ENCODE measurements around the gene RPTOR. TPM values are rescaled to one million over a fixed set of nuclear protein-coding genes. Genes with fewer than 3 reads are reported as not detected.
A peak's percentile ranks its signal among the peaks of the same experiment; 100 is the strongest.
"Not testable (repeated sequence)": the region's sequence is repeated elsewhere in the genome, so short reads cannot be mapped to it uniquely, and the experiment has no call there.

The RPTOR gene
- total RNA-seq, 1 donor from 2014 or later = 32.0 TPM

DNA sequence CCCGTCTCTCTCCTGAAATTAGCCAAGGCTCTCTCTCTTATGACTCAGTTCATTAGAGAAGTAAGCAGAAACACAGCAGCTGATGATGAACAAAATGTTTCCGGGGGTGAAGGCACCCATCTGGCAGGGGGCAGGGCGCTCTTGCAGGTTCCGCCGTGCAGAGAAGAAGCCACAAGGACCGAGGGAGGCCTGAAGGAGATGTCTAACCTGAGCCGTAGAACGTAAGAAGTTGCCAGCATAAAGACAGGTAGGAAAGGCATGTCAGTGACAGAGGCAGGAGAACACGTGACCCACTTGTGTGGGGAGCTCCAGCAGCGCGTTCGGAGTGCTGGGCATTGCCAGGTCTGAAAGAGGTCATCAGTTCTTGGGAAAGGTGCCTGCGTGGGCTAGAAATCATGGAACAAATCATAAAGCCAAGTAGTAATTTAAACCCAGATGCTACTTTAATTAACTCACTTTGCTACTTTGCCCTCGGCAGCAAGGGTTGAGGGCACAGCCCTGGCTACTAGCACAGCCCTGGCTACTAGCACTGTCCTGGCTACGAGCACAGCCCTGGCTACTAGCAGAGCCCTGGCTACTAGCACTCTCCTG is 198.6 kb downstream of the RPTOR start:
- Histone ChIP-seq H3K27ac (ENCODE audit: low read depth, low read length) (no peak overlapping the region), H4K20me1 (ENCODE audit: insufficient read depth, low read length) (peaks cover 5% of the 10 kb centered on the region), H3K4me2 (ENCODE audit: low read length) (no peak overlapping the region), H3K4me1 (ENCODE audit: insufficient read depth, low read length) (peaks cover 2% of the 10 kb centered on the region), H3K4me3 (ENCODE audit: insufficient read depth, low read depth, low read length) (no peak overlapping the region), H3K9ac (ENCODE audit: low read length) (no peak overlapping the region), H2AFZ (ENCODE audit: low read depth, low read length) (no peak overlapping the region), H3K79me2 (ENCODE audit: insufficient read depth, low read length) (no peaks in the 10 kb centered on the region), H3K36me3 (ENCODE audit: insufficient read depth, low read length) (no peaks in the 10 kb centered on the region), H3K9me3 (ENCODE audit: insufficient read depth, low read depth, low read length) (peaks cover 4% of the 10 kb centered on the region), H3K27me3 (ENCODE audit: insufficient read depth, low read length) (no peaks in the 10 kb centered on the region)
- DNase-seq (ENCODE audit: low read depth) = peak; percentile 32
- H3K4me3 Mint-ChIP-seq (ENCODE audit: unreplicated experiment) = no peak overlapping the region
- TF ChIP-seq EZH2 (IDR thresholded peaks at IDR 0.05; ENCODE audit: insufficient read depth, low read length) = no peak
- no peak for TF ChIP-seq CTCF (IDR thresholded peaks at IDR 0.05; ENCODE audit: insufficient read depth, low read depth, low read length)
- peaks cover 28% of the 10 kb centered on the region for H3K36me3 Mint-ChIP-seq (ENCODE audit: low read depth, unreplicated experiment)
- H3K27ac Mint-ChIP-seq (ENCODE audit: unreplicated experiment) = no peak overlapping the region
- H3K27me3 Mint-ChIP-seq (ENCODE audit: low read depth, unreplicated experiment) = no peaks in the 10 kb centered on the region
- H3K4me1 Mint-ChIP-seq (ENCODE audit: low read depth, unreplicated experiment) = peaks cover 8% of the 10 kb centered on the region
- peaks cover 9% of the 10 kb centered on the region for H3K9me3 Mint-ChIP-seq (ENCODE audit: unreplicated experiment)
- no peak for FAIRE-seq

- not testable (repeated sequence) for H3K9me3 Mint-ChIP-seq (ENCODE audit: unreplicated experiment); H3K4me2 ChIP-seq (ENCODE audit: low read length); H3K9me3 ChIP-seq (ENCODE audit: insufficient read depth, low read depth, low read length); H3K79me2 ChIP-seq (ENCODE audit: insufficient read depth, low read length); H3K4me3 Mint-ChIP-seq (ENCODE audit: unreplicated experiment); H3K27me3 Mint-ChIP-seq (ENCODE audit: low read depth, unreplicated experiment); H3K4me1 ChIP-seq (ENCODE audit: insufficient read depth, low read length); H3K27ac ChIP-seq (ENCODE audit: low read depth, low read length); H3K4me3 ChIP-seq (ENCODE audit: insufficient read depth, low read depth, low read length); DNase-seq (ENCODE audit: low read depth); H4K20me1 ChIP-seq (ENCODE audit: insufficient read depth, low read length); H3K27ac Mint-ChIP-seq (ENCODE audit: unreplicated experiment); H2AFZ ChIP-seq (ENCODE audit: low read depth, low read length); H3K4me1 Mint-ChIP-seq (ENCODE audit: low read depth, unreplicated experiment); H3K36me3 ChIP-seq (ENCODE audit: insufficient read depth, low read length); H3K9ac ChIP-seq (ENCODE audit: low read length); FAIRE-seq; H3K27me3 ChIP-seq (ENCODE audit: insufficient read depth, low read length)
- H3K36me3 Mint-ChIP-seq (ENCODE audit: low read depth, unreplicated experiment) = peaks cover 28% of the 10 kb centered on the region
Measured at GRCh38 chr17:80743973-80744372, 199.3 kb downstream of the RPTOR start.

DNA sequence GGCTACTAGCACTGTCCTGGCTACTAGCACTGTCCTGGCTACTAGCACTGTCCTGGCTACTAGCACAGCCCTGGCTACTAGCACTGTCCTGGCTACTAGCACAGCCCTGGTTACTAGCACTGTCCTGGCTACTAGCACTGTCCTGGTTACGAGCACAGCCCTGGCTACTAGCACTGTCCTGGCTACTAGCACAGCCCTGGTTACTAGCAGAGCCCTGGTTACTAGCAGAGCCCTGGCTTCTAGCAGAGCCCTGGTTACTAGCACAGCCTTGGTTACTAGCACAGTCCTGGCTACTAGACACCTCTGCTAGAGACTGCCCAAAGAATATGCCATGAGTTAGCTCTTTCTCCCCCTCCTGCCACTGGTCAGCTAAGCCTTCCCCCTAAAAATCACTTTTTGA is 200.1 kb downstream of the RPTOR start:
- not testable (repeated sequence) for H2AFZ ChIP-seq (ENCODE audit: low read depth, low read length); H3K9me3 Mint-ChIP-seq (ENCODE audit: unreplicated experiment); FAIRE-seq; H3K27ac Mint-ChIP-seq (ENCODE audit: unreplicated experiment); H3K4me1 Mint-ChIP-seq (ENCODE audit: low read depth, unreplicated experiment); H3K4me3 Mint-ChIP-seq (ENCODE audit: unreplicated experiment); H3K9me3 ChIP-seq (ENCODE audit: insufficient read depth, low read depth, low read length); H3K4me2 ChIP-seq (ENCODE audit: low read length); H3K4me3 ChIP-seq (ENCODE audit: insufficient read depth, low read depth, low read length); H3K27me3 ChIP-seq (ENCODE audit: insufficient read depth, low read length); H3K9ac ChIP-seq (ENCODE audit: low read length); DNase-seq (ENCODE audit: low read depth); H3K4me1 ChIP-seq (ENCODE audit: insufficient read depth, low read length); H4K20me1 ChIP-seq (ENCODE audit: insufficient read depth, low read length); H3K27ac ChIP-seq (ENCODE audit: low read depth, low read length); H3K36me3 ChIP-seq (ENCODE audit: insufficient read depth, low read length); H3K27me3 Mint-ChIP-seq (ENCODE audit: low read depth, unreplicated experiment); H3K79me2 ChIP-seq (ENCODE audit: insufficient read depth, low read length)
- H3K36me3 Mint-ChIP-seq (ENCODE audit: low read depth, unreplicated experiment) = peaks cover 23% of the 10 kb centered on the region
